ENCODE measurements around the gene LGALS13.
"Not testable (repeated sequence)": the region's sequence is repeated elsewhere in the genome, so short reads cannot be mapped to it uniquely, and the experiment has no call there.

Gene LGALS13

DNA sequence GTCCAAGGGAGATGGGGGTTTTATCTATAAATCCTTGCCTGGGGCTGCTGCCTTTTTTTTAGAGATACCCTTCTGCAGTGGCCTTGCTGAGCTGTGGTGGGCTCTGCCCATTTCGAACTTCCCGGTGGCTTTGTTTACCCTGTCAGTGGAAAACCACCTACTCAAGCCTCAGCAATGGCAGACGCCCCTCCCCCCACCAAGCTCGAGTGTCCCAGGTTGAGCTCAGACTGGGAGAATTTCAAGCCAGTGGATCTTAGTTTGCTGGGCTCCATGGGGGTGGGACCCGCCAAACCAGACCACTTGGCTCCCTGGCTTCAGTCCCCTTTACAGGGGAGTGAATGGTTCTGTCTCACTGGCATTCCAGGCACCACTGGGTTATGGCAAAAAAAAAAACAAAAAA, 21.6 kb downstream of the LGALS13 start:
- DNase-seq, result no peak

DNA sequence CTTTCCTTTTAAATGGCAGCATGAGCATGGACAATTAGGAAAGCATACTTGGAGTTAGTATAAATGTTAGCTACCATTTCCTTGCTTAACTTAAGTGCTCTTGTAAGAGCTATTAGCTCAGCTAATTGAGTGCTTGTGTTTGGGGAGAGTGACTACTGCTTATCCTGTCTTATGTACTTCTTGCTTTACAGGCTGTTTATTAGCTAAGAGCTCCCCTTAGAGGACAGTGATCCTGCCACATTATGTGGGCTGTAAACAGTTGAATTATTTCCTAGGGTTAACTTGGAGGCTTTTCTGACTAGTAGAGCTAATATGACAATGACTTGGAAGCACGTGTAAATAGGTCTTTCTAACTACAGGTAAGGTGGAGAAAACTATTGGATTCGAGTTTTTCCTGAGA, 25.3 kb downstream of the LGALS13 start:
- DNase-seq, result not testable (repeated sequence)

GRCh38 chr19:39631178-39631577, 28.9 kb downstream of the LGALS13 start:
- no peak for DNase-seq

DNA sequence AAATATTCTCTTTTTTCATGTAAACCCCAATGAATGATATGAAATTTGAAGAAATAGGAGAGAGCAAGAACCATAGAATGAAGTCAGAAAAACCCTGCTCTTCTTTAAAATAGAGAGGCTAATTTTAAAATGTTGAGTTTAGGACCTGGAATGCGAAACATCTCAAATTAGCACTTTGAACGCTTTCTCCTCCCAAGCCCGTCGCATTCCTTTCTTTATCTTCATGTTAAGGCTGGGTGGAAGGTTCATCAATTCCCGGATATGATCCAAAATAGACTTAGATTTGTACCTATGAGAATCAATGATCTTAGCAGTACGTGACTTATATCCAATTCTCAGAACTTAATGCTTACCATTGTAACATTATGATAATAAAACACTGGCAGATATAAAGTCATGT, 29.3 kb downstream of the LGALS13 start:
- no peak for DNase-seq

GRCh38 chr19:39637891-39638290, 35.6 kb downstream of the LGALS13 start:
- DNase-seq, result no peak

GRCh38 chr19:39641773-39642172, 39.4 kb downstream of the LGALS13 start:
- no peak for DNase-seq

- DNase-seq, result no peak
Observed at GRCh38 chr19:39643591-39643990, 41.3 kb downstream of the LGALS13 start.

GRCh38 chr19:39645800-39646411, 43.6 kb downstream of the LGALS13 start:
- no peak for DNase-seq

DNA sequence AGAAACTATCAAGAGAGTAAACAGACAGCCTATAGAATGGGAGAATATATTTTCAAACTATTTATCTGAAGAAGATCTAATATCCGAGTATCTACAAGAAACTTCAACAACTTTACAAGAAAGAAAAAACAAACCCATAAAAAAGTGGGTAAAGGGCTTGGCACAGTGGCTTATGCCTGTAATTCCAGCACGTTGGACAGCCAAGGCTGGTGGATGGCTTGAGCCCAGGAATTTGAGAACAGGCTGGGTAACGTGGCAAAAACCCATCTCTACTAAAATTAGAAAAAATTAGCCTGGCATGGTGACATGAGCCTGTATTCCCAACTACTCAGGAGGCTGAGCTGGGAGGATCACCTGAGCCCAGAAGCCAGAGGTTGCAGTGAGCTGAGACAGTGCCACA, 45.6 kb downstream of the LGALS13 start:
- no peak for DNase-seq

- no peak for DNase-seq
Observed at GRCh38 chr19:39655613-39656012, 53.3 kb downstream of the LGALS13 start, which contains the start of gene LGALS16. TSS of gene LGALS16 (plus strand) at chr19:39655913. CDS start at chr19:39655962, 49 bp downstream.
